Skeletal muscle tissue (tissue), 4 donors: ENCODE data around the gene PMPCA. TPM values are rescaled to one million over a fixed set of nuclear protein-coding genes. Genes with fewer than 3 reads are reported as not detected.
A peak's percentile ranks its signal among the peaks of the same experiment; 100 is the strongest.
"Not testable (repeated sequence)": the region's sequence is repeated elsewhere in the genome, so short reads cannot be mapped to it uniquely, and the experiment has no call there.

Experiments
- H3K27ac ChIP-seq: one replicate; pipeline ENCODE4 v1.7.0; 2013; ENCODE audit warnings: mild to moderate bottlenecking, low read depth, low read length, inconsistent platforms
- H3K27me3 ChIP-seq, 3 donors: one replicate each; pipeline ENCODE4 v1.7.0; 2013; ENCODE audit warnings: low read length in 3 of 3; ENCODE audit not compliant: control insufficient read depth in 3 of 3, insufficient read depth in 3 of 3
- H3K36me3 ChIP-seq, 3 donors: one replicate each; pipeline ENCODE4 v1.7.0; 2013; ENCODE audit warnings: low read length in 3 of 3; ENCODE audit not compliant: control insufficient read depth in 3 of 3, insufficient read depth in 3 of 3
- H3K4me1 ChIP-seq, 3 donors: one replicate each; pipeline ENCODE4 v1.7.0; 2013; ENCODE audit warnings: low read length in 3 of 3, mild to moderate bottlenecking in 3 of 3; ENCODE audit not compliant: control insufficient read depth in 3 of 3, insufficient read depth in 3 of 3
- H3K4me3 ChIP-seq, 3 donors: one replicate each; pipeline ENCODE4 v1.7.0; 2013; ENCODE audit warnings: low read length in 3 of 3
- H3K9ac ChIP-seq, 3 donors: one replicate each; pipeline ENCODE4 v1.7.0; 2013; ENCODE audit warnings: low read length in 3 of 3, mild to moderate bottlenecking in 3 of 3, moderate library complexity in 2 of 3, low read depth in 1 of 3
- H3K9me3 ChIP-seq, 3 donors: one replicate each; pipeline ENCODE4 v1.7.0; 2013; ENCODE audit warnings: low read length in 3 of 3; ENCODE audit not compliant: control insufficient read depth in 3 of 3
- total RNA-seq: library from RNA; depleted of rRNA; stranded (reverse); fragments of >200 nt; gene quantifications from one replicate; pipeline ENCODE4 v1.2.3, GENCODE V29; 2014
- donor health status: Osteomylitis.

Gene PMPCA
- total RNA-seq, 1 donor from 2014 or later, result 30.3 TPM

DNA sequence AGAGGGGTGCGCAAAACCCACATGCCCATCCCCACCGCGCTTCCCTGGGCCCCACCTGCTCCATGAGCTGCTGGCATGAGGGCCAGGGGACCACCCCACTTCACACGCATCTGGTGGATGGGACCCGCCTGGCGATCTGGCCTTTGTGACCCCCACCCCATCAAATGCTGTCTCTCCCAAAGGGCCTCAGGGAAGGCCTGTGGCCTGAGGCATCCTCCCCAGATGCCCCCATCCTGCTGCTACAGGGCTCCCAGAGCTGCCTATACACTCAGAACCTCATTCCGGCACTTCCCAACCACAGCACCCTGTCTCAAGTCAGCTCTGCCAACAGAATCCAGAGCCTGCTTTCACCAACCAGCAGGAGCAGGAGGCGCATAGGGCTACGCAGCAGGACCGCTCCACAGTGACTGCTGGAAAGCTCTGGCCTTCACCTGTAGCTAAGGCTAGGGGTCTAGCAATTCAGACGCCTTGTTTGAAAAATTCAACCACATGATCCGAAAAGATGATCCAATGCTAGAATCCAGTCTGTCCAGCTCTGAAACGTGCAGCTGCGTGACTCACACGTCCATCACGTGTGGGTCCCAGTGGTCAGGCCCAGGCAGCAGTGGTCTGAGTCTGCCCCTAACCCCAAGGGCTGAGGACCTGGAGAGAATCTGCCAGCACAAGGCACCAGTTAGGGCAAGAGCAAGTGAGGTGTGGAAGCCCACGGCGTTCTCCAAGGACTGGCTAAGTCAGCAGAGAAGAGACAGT is 9.1 kb upstream of the PMPCA start:
- peak overlapping the region in 1 of 3 donors; percentile 55 for H3K9ac ChIP-seq
- no peak overlapping the region for H3K4me3 ChIP-seq
- H3K27me3 ChIP-seq, result no peaks in the 10 kb centered on the region
- H3K9me3 ChIP-seq, result no peaks in the 10 kb centered on the region
- H3K27ac ChIP-seq, result no peak overlapping the region
- H3K36me3 ChIP-seq, result peaks cover 39 to 43% (median 40%) of the 10 kb centered on the region in 3 donors
- H3K4me1 ChIP-seq, result peaks cover 19 to 21% (median 20%) of the 10 kb centered on the region in 3 donors

DNA sequence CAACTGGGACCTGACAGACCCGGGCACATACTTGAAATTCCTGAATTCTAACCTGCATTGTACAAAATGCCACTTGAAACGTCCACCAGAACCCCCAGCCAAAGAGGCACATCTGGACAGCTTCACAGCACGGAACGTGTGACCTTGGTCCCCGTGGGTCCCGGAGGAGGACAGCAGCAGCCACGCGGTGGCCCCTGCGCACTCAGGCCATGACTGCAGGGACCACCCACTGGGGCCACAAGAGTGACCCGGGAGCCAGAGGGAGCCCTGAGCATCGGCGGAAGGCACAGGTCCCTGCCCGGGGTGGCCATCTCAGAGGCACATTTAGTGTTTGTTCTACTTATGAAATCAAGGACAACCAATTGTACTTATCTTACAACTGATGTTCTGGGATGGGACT is 8.4 kb upstream of the PMPCA start:
- Histone ChIP-seq H3K9me3 (no peaks in the 10 kb centered on the region), H3K9ac (no peak overlapping the region), H3K27me3 (no peaks in the 10 kb centered on the region), H3K27ac (no peak overlapping the region), H3K4me3 (no peak overlapping the region), H3K36me3 (peaks cover 36 to 42% (median 39%) of the 10 kb centered on the region in 3 donors), H3K4me1 (peaks cover 19 to 21% (median 20%) of the 10 kb centered on the region in 3 donors)

- peaks cover 16 to 19% (median 18%) of the 10 kb centered on the region in 3 donors for H3K4me1 ChIP-seq
- H3K9ac ChIP-seq, result no peak overlapping the region
- no peak overlapping the region for H3K4me3 ChIP-seq
- H3K9me3 ChIP-seq, result no peaks in the 10 kb centered on the region
- no peaks in the 10 kb centered on the region for H3K27me3 ChIP-seq
- peaks cover 35 to 46% (median 46%) of the 10 kb centered on the region in 3 donors for H3K36me3 ChIP-seq
- H3K27ac ChIP-seq, result no peak overlapping the region
These were observed 6.9 kb upstream of the PMPCA start for GRCh38 chr9:136403538-136403914.

DNA sequence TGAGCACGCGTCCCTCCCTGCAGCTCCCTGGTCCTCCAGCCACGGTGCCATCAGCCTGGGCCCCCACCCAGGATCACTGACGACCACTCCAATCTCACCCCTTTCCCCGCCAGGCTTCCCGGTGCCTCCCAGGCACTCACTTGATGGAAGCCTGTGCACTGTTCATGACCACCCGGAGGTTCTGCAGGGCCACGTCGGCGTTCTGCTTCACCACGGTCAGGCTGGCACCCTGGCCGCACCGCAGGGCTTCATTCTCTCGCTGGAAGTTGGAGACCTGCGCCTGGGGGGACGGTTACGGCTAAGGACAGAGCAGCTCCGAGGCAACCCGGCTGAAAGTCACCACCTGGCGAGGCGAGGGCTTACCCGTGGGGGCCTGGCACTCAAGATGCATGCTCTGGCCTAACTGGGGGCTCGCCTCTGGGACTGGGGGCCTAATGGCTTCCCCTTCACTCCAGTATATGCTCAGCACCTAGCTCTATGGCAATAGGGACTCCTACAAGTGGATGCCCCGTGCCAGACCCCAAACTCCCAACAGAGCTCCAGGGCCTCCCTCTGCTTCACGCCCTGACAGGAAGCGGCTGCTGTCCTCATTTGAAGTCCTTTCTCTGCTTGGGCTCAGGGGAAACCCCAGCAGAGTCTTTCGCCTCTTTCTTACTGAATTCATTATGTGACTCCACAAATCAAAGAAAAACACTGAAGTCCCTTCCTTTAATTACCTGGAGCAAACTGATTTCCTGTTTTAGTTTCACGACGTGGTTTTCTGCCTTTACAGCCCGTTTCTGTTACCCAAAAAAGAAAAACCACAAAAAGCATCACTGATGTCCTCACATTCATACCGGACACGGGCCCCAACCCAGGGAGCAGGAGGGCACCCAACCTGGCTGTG is 6.3 kb upstream of the PMPCA start:
- H3K27me3 ChIP-seq, result no peaks in the 10 kb centered on the region
- peaks cover 10 to 17% (median 12%) of the 10 kb centered on the region in 3 donors for H3K4me1 ChIP-seq
- no peak overlapping the region for H3K27ac ChIP-seq
- no peak overlapping the region for H3K9ac ChIP-seq
- no peak overlapping the region for H3K4me3 ChIP-seq
- H3K9me3 ChIP-seq, result no peaks in the 10 kb centered on the region
- H3K36me3 ChIP-seq, result peaks cover 35 to 46% (median 45%) of the 10 kb centered on the region in 3 donors

GRCh38 chr9:136404801-136405136 is 5.7 kb upstream of the PMPCA start:
- Histone ChIP-seq H3K27ac (no peak overlapping the region), H3K9ac (no peak overlapping the region), H3K36me3 (peaks cover 35 to 46% (median 45%) of the 10 kb centered on the region in 3 donors), H3K4me1 (peaks cover 11 to 17% (median 13%) of the 10 kb centered on the region in 3 donors), H3K27me3 (no peaks in the 10 kb centered on the region), H3K4me3 (no peak overlapping the region), H3K9me3 (no peaks in the 10 kb centered on the region)

DNA sequence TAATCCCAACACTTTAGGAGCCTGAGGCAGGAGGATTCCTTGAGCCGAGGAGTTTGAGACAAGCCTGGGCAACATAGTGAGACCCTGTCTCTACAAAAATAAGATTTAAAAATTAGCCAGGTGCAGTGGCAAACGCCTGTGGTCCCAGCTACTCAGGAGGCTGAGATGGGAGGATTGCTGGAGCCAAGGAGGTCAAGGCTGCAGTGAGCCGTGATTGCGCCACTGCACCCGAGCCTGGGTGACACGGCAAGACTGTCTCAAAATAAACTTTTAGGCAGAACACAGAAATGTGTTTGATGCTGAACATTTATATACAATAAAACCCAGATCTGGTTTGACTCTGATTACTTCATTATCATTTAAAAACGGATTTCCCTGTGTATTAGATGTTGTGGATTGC is 5.0 kb upstream of the PMPCA start:
- Histone ChIP-seq H3K9ac (no peak overlapping the region), H3K36me3 (peaks cover 35 to 46% (median 45%) of the 10 kb centered on the region in 3 donors), H3K4me1 (peaks cover 10 to 16% (median 12%) of the 10 kb centered on the region in 3 donors), H3K27ac (no peak overlapping the region), H3K9me3 (no peaks in the 10 kb centered on the region), H3K4me3 (no peak overlapping the region), H3K27me3 (no peaks in the 10 kb centered on the region)

DNA sequence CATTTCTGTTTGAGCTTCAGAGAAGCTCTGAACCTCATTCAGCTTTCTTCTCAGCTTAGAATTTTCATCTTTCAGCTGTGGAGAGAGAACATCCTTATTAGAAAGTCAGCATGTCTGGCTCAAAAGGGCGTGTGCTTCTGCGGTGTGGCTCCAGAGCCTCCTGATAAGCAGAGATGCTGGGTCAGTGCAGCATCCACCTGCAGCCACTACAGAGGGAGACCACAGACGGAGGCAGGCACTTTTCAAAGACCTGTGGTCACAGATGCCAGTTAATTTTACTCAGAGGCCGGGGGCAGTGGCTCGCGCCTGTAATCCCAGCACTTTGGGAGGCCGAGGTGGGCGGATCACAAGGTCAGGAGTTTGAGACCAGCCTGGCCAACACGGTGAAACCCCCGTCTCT is 4.6 kb upstream of the PMPCA start:
- not testable (repeated sequence) for H3K9me3 ChIP-seq, H3K9ac ChIP-seq, H3K4me3 ChIP-seq, H3K27me3 ChIP-seq, H3K27ac ChIP-seq
- H3K36me3 ChIP-seq, result peaks cover 35 to 46% (median 45%) of the 10 kb centered on the region in 3 donors
- H3K4me1 ChIP-seq, result peaks cover 7 to 15% (median 8%) of the 10 kb centered on the region in 3 donors

DNA sequence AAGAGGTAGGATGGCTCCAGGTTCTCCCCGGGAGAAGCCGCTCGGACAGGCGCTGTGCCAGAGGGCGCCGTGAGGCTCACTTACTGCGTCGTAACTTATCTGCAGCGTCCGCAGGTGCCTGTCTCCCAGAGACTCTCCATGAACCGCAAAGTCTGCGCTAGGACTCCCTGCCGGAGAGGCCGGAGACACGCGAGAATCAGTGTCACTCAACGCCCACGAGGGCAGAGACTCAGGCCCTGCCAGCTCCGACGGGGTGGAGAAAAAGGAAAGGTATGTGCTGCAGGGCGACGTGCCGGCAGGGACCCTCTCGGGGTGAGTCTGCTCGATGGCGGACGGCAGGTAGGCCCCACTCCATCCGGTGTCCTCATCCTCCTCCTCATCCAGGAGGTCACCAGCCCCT is 3.4 kb upstream of the PMPCA start:
- not testable (repeated sequence) for H3K27ac ChIP-seq, H3K9me3 ChIP-seq, H3K27me3 ChIP-seq, H3K9ac ChIP-seq, H3K4me3 ChIP-seq
- H3K36me3 ChIP-seq, result peaks cover 34 to 44% (median 39%) of the 10 kb centered on the region in 3 donors
- H3K4me1 ChIP-seq, result peaks cover 18 to 27% (median 19%) of the 10 kb centered on the region in 3 donors

GRCh38 chr9:136407911-136408310 is 2.5 kb upstream of the PMPCA start:
- no peak overlapping the region for H3K4me3 ChIP-seq
- peaks cover 18 to 29% (median 19%) of the 10 kb centered on the region in 3 donors for H3K4me1 ChIP-seq
- no peak overlapping the region for H3K27ac ChIP-seq
- H3K9me3 ChIP-seq, result no peaks in the 10 kb centered on the region
- no peaks in the 10 kb centered on the region for H3K27me3 ChIP-seq
- peaks cover 33 to 49% (median 40%) of the 10 kb centered on the region in 3 donors for H3K36me3 ChIP-seq
- H3K9ac ChIP-seq, result no peak overlapping the region
